Gastroesophageal sphincter (tissue), 4 donors: ENCODE results near the gene SNED1. TPM values are rescaled to one million over a fixed set of nuclear protein-coding genes. Genes with fewer than 3 reads are reported as not detected.

ENCODE experiments used
- ATAC-seq: fragments of 150-250 bp; one replicate; pipeline ENCODE4 v1.9.1; 2016; ENCODE audit warnings: mild to moderate bottlenecking, moderate library complexity
- H3K27ac ChIP-seq, 4 donors: fragments of 200-600 bp; sonication (generic) in 3 of 4; 1 replicate in 3 of 4; 2 replicates in 1 of 4; pipeline ENCODE4 v1.5.1; 2016 to 2019
- H3K27me3 ChIP-seq: fragments of 200-600 bp; sonication (generic); one replicate; pipeline ENCODE4 v1.5.1; 2019
- H3K36me3 ChIP-seq, 2 donors: fragments of 200-600 bp; sonication (generic); one replicate each; pipeline ENCODE4 v1.5.1; 2019; ENCODE audit warnings: control low read depth in 1 of 2
- H3K4me1 ChIP-seq, 3 donors: fragments of 200-600 bp; sonication (generic); 1 replicate in 2 of 3; 2 replicates in 1 of 3; pipeline ENCODE4 v1.5.1; 2016 to 2019; ENCODE audit warnings: control low read depth in 2 of 3
- H3K4me3 ChIP-seq, 2 donors: fragments of 200-600 bp; sonication (generic); one replicate each; pipeline ENCODE4 v1.5.1; 2019; ENCODE audit warnings: mild to moderate bottlenecking in 1 of 2, moderate library complexity in 1 of 2
- H3K9me3 ChIP-seq, 3 donors: fragments of 200-600 bp; sonication (generic); one replicate each; pipeline ENCODE4 v1.5.1; 2017 to 2019; ENCODE audit warnings: control low read depth in 2 of 3
- EP300 ChIP-seq: sonication (generic); formaldehyde crosslinking; IDR thresholded peaks from one replicate; pipeline ENCODE4 v1.6.1; 2017; ENCODE audit warnings: antibody characterized with exemption, mild to moderate bottlenecking
- POLR2A ChIP-seq, 2 donors: fragments of 450-650 bp; IDR thresholded peaks; one replicate each; pipeline ENCODE4 v1.6.1; 2017; ENCODE audit warnings: antibody characterized with exemption in 2 of 2, mild to moderate bottlenecking in 2 of 2, moderate library complexity in 1 of 2
- POLR2AphosphoS5 ChIP-seq: sonication (generic); formaldehyde crosslinking; IDR thresholded peaks from one replicate; pipeline ENCODE4 v1.6.1; 2017; ENCODE audit warnings: antibody characterized with exemption
- WGBS, 2 donors: methylation state at CpG; one replicate each; pipeline ENCODE4 v1.1.5; 2018; ENCODE audit warnings: low coverage in 1 of 2; 5-methylcytosine and 5-hydroxymethylcytosine counted together
- total RNA-seq, 4 donors: library from RNA; depleted of rRNA; stranded (reverse); fragments of >200 nt; gene quantifications; one replicate each; pipeline ENCODE4 v1.1.0, GENCODE V29; 2016
- TF ChIP-seq, protein P1 (sequence below), 4 experiments: fragments of 200-600 bp in 2 of 4; fragments of 450-650 bp in 2 of 4; sonication (generic) in 1 of 4; IDR thresholded peaks; one replicate each; pipeline ENCODE4 v1.5.1; 2017 to 2019; ENCODE audit warnings: antibody characterized with exemption in 4 of 4, mild to moderate bottlenecking in 2 of 4, moderate library complexity in 2 of 4

Gene SNED1
- total RNA-seq, 4 donors from 2014 or later: 8.3 to 29.9 (median 14.6) TPM

DNA sequence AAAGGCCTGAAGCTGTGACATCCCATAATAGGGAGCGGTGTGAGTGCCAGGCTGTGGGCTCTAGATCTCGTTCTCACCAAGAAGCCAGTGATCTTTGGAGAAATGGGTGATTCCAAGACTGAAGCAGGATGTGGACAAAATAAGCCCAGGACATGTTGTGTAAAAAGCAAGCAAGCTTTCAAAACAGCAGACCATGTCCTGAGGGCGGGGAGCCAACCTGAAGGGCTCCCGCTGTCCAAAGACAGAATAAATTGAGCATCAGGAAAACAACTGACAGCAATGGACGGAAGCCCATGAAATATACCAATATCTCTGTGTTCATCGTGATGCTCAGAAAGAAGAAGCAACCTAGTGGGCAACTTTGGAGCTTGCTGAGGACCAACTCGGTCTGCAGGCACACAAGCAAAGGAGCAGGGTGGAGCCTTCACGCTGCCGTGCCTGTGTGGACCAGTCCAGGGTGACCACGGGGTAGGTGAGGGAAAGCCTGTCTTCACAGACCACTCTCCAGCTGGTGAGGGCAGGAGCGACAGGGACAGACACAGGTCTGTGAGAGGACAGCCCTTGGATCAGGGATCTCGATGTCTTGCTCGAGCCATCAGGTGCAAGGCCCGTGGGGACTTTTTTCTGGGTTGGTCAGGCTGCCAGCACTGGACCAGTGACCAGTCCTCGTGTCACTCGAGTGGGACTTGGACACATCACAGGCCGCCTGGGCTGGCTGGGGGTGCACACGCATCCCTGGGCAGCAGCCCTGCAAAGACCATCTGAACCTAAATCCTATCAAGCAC is 82.2 kb downstream of the SNED1 start:
- Histone ChIP-seq H3K27me3 (no peaks in the 10 kb centered on the region), H3K4me1 (peaks cover 0 to 6% (median 0%) of the 10 kb centered on the region in 3 donors), H3K36me3 (peaks cover 0 to 14% of the 10 kb centered on the region in 2 donors), H3K27ac (no peak overlapping the region), H3K4me3 (no peak overlapping the region), H3K9me3 (no peaks in the 10 kb centered on the region)
- no peak for ATAC-seq
- WGBS, 2 donors: 76 to 100% methylated on average over 1 to 9 of the region's 18 CpGs
- TF ChIP-seq POLR2AphosphoS5 (no peak), POLR2A (IDR thresholded peaks at IDR 0.05) (no peak), EP300 (no peak)
- TF ChIP-seq, protein P1, sequence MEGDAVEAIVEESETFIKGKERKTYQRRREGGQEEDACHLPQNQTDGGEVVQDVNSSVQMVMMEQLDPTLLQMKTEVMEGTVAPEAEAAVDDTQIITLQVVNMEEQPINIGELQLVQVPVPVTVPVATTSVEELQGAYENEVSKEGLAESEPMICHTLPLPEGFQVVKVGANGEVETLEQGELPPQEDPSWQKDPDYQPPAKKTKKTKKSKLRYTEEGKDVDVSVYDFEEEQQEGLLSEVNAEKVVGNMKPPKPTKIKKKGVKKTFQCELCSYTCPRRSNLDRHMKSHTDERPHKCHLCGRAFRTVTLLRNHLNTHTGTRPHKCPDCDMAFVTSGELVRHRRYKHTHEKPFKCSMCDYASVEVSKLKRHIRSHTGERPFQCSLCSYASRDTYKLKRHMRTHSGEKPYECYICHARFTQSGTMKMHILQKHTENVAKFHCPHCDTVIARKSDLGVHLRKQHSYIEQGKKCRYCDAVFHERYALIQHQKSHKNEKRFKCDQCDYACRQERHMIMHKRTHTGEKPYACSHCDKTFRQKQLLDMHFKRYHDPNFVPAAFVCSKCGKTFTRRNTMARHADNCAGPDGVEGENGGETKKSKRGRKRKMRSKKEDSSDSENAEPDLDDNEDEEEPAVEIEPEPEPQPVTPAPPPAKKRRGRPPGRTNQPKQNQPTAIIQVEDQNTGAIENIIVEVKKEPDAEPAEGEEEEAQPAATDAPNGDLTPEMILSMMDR (IDR thresholded peaks at IDR 0.05): no peak

DNA sequence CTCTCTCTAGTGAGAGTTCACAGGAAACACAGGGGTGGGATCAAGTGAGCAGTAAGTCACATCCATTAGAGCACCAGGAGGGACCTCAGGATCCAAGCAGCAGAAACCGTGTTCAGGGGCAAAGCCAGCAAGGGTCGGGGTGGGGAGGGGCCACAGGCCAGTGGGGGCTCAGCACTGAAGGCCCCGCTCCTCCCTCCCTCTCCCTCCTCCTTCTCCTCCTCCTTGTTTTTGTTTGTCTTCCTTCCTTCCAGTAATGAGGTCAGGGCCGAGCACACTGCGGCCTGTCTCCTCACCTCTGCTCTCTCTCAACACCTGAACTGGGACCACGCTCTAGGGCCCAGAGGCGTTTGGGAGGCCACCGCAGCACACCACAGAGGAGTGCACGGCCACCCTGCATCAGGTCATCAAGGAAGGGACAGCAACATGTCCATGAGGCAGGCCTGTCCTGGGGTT is 82.8 kb downstream of the SNED1 start:
- WGBS, 2 donors: 20 to 60% methylated on average over 1 of the region's 9 CpGs
- peaks cover 0 to 18% of the 10 kb centered on the region in 2 donors for H3K36me3 ChIP-seq
- TF ChIP-seq, protein P1 (IDR thresholded peaks at IDR 0.05): no peak
- no peak for TF ChIP-seq POLR2A (IDR thresholded peaks at IDR 0.05)
- no peak for TF ChIP-seq EP300
- TF ChIP-seq POLR2AphosphoS5: no peak
- H3K4me1 ChIP-seq: peaks cover 0 to 6% (median 0%) of the 10 kb centered on the region in 3 donors
- no peak for ATAC-seq
- H3K9me3 ChIP-seq: no peaks in the 10 kb centered on the region
- H3K27ac ChIP-seq: no peak overlapping the region
- no peak overlapping the region for H3K4me3 ChIP-seq
- no peaks in the 10 kb centered on the region for H3K27me3 ChIP-seq

DNA sequence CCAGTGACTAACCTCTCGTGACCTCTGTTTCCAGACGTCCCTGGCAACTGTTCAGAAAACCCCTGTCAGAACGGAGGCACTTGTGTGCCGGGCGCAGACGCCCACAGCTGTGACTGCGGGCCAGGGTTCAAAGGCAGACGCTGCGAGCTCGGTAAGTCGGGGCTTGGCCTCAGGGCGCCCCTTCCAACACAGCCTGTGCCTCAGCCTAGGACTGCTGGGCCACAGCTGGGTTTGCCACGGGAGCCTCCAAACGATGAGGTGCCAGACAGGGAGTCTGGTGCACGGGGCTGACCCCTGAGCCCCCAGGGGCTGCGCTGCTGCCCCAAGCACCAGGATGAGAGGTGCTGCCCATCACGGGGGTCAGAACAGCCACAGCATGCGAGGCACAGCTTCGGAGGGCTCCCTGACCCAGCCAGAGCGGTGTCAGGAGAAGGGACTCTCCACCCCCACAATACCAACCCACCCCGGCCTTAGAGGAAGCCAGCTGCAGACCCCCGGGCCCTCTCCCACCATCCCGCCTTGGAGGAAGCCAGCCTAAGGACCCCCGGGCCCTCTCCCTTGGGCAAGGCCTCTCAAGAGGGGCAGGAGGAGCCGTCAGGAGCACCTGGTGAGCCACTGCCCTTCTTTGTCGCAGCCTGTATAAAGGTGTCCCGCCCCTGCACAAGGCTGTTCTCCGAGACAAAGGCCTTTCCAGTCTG is 83.4 kb downstream of the SNED1 start:
- Histone ChIP-seq H3K27me3 (no peaks in the 10 kb centered on the region), H3K36me3 (peaks cover 0 to 24% of the 10 kb centered on the region in 2 donors), H3K4me1 (peaks cover 0 to 6% (median 0%) of the 10 kb centered on the region in 3 donors), H3K4me3 (no peak overlapping the region), H3K27ac (no peak overlapping the region), H3K9me3 (no peaks in the 10 kb centered on the region)
- TF ChIP-seq POLR2A (IDR thresholded peaks at IDR 0.05) (no peak), POLR2AphosphoS5 (no peak), EP300 (no peak)
- TF ChIP-seq, protein P1 (IDR thresholded peaks at IDR 0.05): no peak
- WGBS, 2 donors: 20% methylated on average over 1 of the region's 28 CpGs; no CpG with 5 or more reads in 1 of the 2 donors
- peak; percentile 19 for ATAC-seq

DNA sequence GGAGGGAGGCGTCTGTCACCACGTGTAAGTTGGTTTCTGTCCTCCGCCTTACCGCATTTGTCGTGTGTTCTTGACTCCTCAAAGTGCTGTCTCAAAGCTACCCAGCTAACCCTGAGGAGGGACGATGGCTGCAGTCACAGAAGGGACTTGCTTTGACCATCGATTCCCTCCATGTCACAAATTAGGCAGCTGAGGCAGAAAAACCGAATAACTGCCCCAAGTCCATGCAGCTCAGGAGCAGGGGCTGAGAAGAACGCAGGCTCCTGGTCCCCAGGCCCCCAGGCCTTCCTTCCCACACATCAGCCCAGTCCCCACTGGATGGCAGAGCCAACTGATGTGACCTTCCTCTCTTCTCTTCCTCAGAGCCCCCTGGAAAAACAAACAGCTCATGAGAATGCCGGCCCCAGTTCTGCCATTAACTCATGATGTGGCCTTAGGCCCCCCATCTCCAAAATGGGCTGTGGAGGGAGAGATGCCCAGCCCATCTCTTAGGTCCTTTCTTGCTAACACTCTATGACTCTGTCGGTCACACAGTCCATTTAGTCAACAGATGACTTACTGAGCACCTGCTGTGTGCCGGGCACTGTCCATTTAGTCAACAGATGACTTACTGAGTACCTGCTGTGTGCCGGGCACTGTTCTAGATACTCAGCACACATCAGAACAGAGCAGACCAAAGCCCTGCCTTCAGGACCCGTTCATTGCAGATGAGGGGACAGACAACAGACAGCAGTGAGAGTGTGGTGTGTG is 84.1 kb downstream of the SNED1 start:
- WGBS, 2 donors: 72% methylated on average over 3 of the region's 14 CpGs; no CpG with 5 or more reads in 1 of the 2 donors
- H3K4me3 ChIP-seq: no peak overlapping the region
- no peaks in the 10 kb centered on the region for H3K9me3 ChIP-seq
- no peak for TF ChIP-seq POLR2AphosphoS5
- TF ChIP-seq POLR2A (IDR thresholded peaks at IDR 0.05): no peak
- TF ChIP-seq, protein P1 (IDR thresholded peaks at IDR 0.05): no peak
- TF ChIP-seq EP300: no peak
- peaks cover 0 to 6% (median 0%) of the 10 kb centered on the region in 3 donors for H3K4me1 ChIP-seq
- H3K27ac ChIP-seq: no peak overlapping the region
- no peaks in the 10 kb centered on the region for H3K27me3 ChIP-seq
- no peak for ATAC-seq
- peaks cover 0 to 31% of the 10 kb centered on the region in 2 donors for H3K36me3 ChIP-seq
